Raji (cell line): ENCODE measurements around the gene SUMF2.
A peak's percentile ranks its signal among the peaks of the same experiment; 100 is the strongest.

ENCODE experiments used
- POLR2A ChIP-seq: IDR thresholded peaks from 2 replicates; pipeline ENCODE4 v1.6.1; 2011; ENCODE audit warnings: low read depth, low read length, control low read depth; ENCODE audit not compliant: insufficient read depth

The SUMF2 gene

DNA sequence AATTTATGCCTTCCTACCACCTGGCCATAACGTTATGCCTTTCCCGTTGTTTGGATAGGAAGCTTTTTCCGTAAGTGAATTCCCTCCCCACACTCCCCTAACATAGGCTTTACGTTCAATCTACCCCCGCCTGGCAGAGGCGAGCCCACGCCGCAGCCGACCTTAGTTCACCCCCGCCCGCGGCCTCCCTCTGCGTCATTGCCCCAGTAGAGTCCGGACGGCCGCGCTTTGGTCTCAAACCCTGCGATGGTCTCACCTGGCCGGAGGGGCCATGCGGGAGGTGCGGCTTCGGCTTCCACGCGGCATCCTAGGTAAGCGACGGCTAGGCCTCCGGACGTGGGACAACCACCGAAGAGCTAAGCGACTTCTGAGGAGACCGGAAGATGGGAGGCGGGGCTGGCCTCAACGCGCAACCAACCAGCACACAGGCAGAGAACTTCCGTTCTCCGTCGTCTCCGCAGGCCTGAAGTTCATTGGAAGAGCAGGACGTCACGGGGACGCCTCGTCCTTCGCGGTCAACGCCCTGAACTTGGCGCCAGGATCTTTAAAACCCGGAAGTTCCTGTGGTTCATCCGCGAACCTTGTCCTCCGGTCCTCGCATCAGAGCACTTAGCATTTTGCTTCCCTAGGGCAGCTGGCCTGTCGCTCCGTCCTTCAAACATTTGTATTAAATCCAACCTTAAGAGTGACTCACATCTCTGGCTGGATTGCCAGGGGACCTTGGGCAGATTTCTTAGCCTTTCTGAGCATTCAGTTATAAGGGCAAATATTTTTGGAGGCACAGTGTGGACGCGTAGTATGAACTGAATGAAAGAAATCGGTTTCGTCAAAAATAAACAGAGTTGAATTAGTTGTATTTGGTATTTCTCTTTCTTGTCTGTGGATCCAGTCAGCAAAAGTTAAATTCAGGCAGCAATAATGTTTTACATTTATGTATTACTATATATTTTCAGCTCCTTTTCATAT is 42.3 kb downstream of the SUMF2 start, which contains the start of gene CHCHD2:
TSS of gene CHCHD2 (minus strand) at position 369 of the 966 bp plus-strand sequence. CDS start at position 306, 63 bp downstream.
- TF ChIP-seq POLR2A: peak; percentile 75

DNA sequence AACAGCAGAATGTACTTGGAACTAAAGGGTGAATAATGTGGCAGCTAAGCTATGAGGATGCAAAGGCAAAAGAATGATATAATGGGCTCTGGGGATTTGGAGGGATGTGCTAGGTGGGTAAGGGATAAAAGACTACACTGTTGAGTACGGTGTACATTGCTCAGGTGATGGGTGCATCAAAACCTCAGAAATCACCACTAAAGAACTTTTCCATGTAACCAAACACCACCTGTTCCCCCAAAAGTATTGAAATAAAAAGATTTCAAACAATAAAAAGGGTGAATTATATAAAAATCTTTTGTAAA is 43.8 kb downstream of the SUMF2 start:
- no peak for TF ChIP-seq POLR2A

DNA sequence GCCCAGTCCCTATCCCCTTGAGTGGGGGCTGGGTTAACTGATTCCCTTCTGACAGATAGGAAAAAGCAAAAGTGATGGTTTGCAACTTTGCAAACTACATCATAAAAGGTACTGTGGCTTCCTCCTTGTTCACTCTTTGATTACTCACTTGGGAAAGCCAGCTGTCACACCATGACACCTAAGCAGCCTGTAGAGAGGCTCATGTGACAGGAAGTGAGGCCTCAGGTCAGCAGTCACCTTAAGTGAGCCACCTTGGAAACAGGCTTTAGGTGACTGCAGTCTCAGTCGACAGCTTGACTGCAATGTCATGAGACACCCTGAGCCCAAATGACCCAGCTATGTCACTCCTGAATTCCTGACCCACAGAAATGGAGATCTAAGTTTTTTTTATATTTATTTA is 46.5 kb downstream of the SUMF2 start:
- no peak for TF ChIP-seq POLR2A

GRCh38 chr7:56115852-56116538 is 51.9 kb downstream of the SUMF2 start, which contains the start of gene NUPR2:
NUPR2 (minus strand) TSS chr7:56116417; CDS start chr7:56116314, 103 bp downstream.
- TF ChIP-seq POLR2A: no peak

- no peak for TF ChIP-seq POLR2A
Observed at GRCh38 chr7:56121440-56121839, 57.4 kb downstream of the SUMF2 start.

DNA sequence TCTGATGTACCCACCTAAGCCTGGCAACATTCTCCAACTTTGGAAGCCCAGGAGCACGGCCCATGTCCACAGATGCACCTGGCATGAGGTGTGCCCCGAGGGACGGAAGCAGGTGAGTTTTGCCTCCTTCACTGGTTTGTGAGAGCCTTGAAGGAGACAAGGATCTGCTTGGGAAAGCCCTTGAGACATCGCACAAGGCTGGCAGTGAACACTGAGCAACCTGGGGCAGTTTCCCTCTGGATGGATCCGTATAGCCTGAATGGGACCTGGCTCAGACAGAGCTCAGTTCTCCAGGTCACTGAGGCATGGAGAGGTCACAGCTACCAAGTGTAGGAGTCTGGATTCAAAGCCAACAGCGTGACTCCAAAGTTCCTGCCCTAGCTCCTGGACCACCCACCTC is 60.9 kb downstream of the SUMF2 start:
- no peak for TF ChIP-seq POLR2A

- no peak for TF ChIP-seq POLR2A
Observed at GRCh38 chr7:56125831-56126230, 61.7 kb downstream of the SUMF2 start.

GRCh38 chr7:56127241-56127975 is 63.3 kb downstream of the SUMF2 start:
- TF ChIP-seq POLR2A: no peak
